HepG2 (cell line): Measurements from ENCODE around the gene OR1F1. TPM values are rescaled to one million over a fixed set of nuclear protein-coding genes. Genes with fewer than 3 reads are reported as not detected.

Experiments used
- ATAC-seq: fragments of 200-7000 bp; cut with Tn5 transposase; 3 replicates; pipeline ENCODE4 v1.9.1; 2020; ENCODE audit warnings: mild to moderate bottlenecking, moderate library complexity
- BruUV-seq: library from RNA; stranded (reverse); fragments of 400-500 nt; replicated peaks from 2 replicates; lab custom pipeline; 2021; lab: Mats Ljungman, UMichigan
- CTCF ChIA-PET: fragments of 300-600 bp; formaldehyde crosslinking; extraction: SDS; loops from one replicate; lab custom pipeline; 2021; ENCODE audit warnings: low total read pairs, inconsistent platforms, low intra/inter-chr PET ratio; lab: Yijun Ruan, JAX
- POLR2A ChIA-PET: fragments of 350-600 bp; sonication (Branson Sonifier 250); formaldehyde crosslinking; loops from one replicate; lab custom pipeline; 2020; ENCODE audit warnings: antibody characterized with exemption, inconsistent platforms; lab: Yijun Ruan, JAX
- DNase-seq: peaks from one replicate; pipeline ENCODE4 v3.0.0-alpha.2; 2015; ENCODE audit warnings: low spot score
- FAIRE-seq: peaks from 3 replicates; lab custom pipeline; 2011; peaks lifted over from hg19 to GRCh38; lab: Jason Lieb, UNC
- H2AFZ ChIP-seq: one replicate; pipeline ENCODE4 v1.6.1; 2011; ENCODE audit warnings: low read length, inconsistent platforms
- H3K27ac ChIP-seq: fragments of 300-600 bp; 3 replicates; pipeline ENCODE4 v1.8.0; 2011; ENCODE audit warnings: mixed run types, mild to moderate bottlenecking, mixed read lengths, low read length, inconsistent platforms; ENCODE audit not compliant: insufficient read depth; ENCODE audit errors: extremely low read length
- H3K27me3 ChIP-seq, 2 experiments: fragments of 200-600 bp in 1 of 2; 2 replicates in 1 of 2; 3 replicates in 1 of 2; pipeline versions ENCODE4 v1.6.0 to v1.8.0; 2011; ENCODE audit warnings: low read length in 2 of 2, mild to moderate bottlenecking in 2 of 2, moderate library complexity in 2 of 2, inconsistent platforms in 1 of 2; ENCODE audit not compliant: insufficient read depth in 2 of 2, control insufficient read depth in 1 of 2
- H3K36me3 ChIP-seq, 2 experiments: fragments of 200-600 bp in 1 of 2; replicated peaks in 1 of 2; 2 replicates in 1 of 2; 3 replicates in 1 of 2; pipeline versions ENCODE4 v1.5.1 to v1.8.0; 2011; ENCODE audit warnings: low read length in 2 of 2, inconsistent platforms in 1 of 2; ENCODE audit not compliant: insufficient read depth in 2 of 2, control insufficient read depth in 1 of 2
- H3K4me1 ChIP-seq: 2 replicates; pipeline ENCODE4 v1.5.1; 2012; ENCODE audit warnings: low read length, inconsistent platforms; ENCODE audit not compliant: insufficient read depth
- H3K4me2 ChIP-seq: 2 replicates; pipeline ENCODE4 v1.6.0; 2011; ENCODE audit warnings: low read depth, low read length, inconsistent platforms
- H3K4me3 ChIP-seq, 3 experiments: fragments of 200-600 bp in 1 of 3; sonication (generic), shearing (Covaris generic) in 1 of 3; replicated peaks in 1 of 3; 2 replicates each; pipeline ENCODE4 v1.5.1; 2011 to 2016; ENCODE audit warnings: low read length in 3 of 3, inconsistent platforms in 2 of 3, low read depth in 2 of 3, mild to moderate bottlenecking in 2 of 3, control low read depth in 1 of 3, mixed read lengths in 1 of 3; ENCODE audit not compliant: insufficient read depth in 1 of 3
- H3K79me2 ChIP-seq: one replicate; pipeline ENCODE4 v1.6.1; 2011; ENCODE audit warnings: low read length, inconsistent platforms; ENCODE audit not compliant: insufficient read depth
- H3K9ac ChIP-seq: 2 replicates; pipeline ENCODE4 v1.6.0; 2011; ENCODE audit warnings: mild to moderate bottlenecking, low read depth, low read length, inconsistent platforms; ENCODE audit not compliant: insufficient read depth
- H3K9me3 ChIP-seq: 2 replicates; pipeline ENCODE4 v1.5.1; 2012; ENCODE audit warnings: mild to moderate bottlenecking, low read length
- H4K20me1 ChIP-seq: 2 replicates; pipeline ENCODE4 v1.6.0; 2011; ENCODE audit warnings: inconsistent platforms, mild to moderate bottlenecking, low read length, moderate library complexity; ENCODE audit not compliant: insufficient read depth
- AGO2 ChIP-seq: fragments of 200-400 bp; formaldehyde crosslinking; optimal IDR thresholded peaks from 2 replicates; pipeline ENCODE3; 2017; ENCODE audit warnings: mild to moderate bottlenecking, low read depth, low read length, moderate library complexity
- GLI4 ChIP-seq: sonication (generic); formaldehyde crosslinking; IDR thresholded peaks from 2 replicates; pipeline ENCODE4 v1.5.1; 2020; ENCODE audit warnings: missing genetic modification reagents, mild to moderate bottlenecking, moderate library complexity, borderline replicate concordance
- GPBP1L1 ChIP-seq: sonication (generic); formaldehyde crosslinking; IDR thresholded peaks from 2 replicates; pipeline ENCODE4 v1.5.0; 2020; ENCODE audit warnings: mild to moderate bottlenecking, missing genetic modification reagents
- HNF1A ChIP-seq, 2 experiments: sonication (generic) in 1 of 2; formaldehyde crosslinking in 1 of 2; IDR thresholded peaks; 2 replicates each; pipeline versions ENCODE4 v1.4.0 to v1.6.1; 2016 to 2020; ENCODE audit warnings: borderline replicate concordance in 1 of 2, low read depth in 1 of 2, mild to moderate bottlenecking in 1 of 2, missing genetic modification reagents in 1 of 2
- HOXA7 ChIP-seq: sonication (generic); formaldehyde crosslinking; IDR thresholded peaks from 2 replicates; pipeline ENCODE4 v1.8.1; 2022; ENCODE audit warnings: mild to moderate bottlenecking, missing genetic modification reagents, moderate library complexity
- JARID2 ChIP-seq: sonication (generic); formaldehyde crosslinking; IDR thresholded peaks from 2 replicates; pipeline ENCODE4 v1.8.1; 2023; ENCODE audit warnings: missing genetic modification reagents, inconsistent platforms; ENCODE audit not compliant: insufficient replicate concordance
- NCOA5 ChIP-seq: sonication (generic); formaldehyde crosslinking; IDR thresholded peaks from 2 replicates; pipeline ENCODE4 v1.4.0; 2020; ENCODE audit warnings: missing genetic modification reagents
- ZBTB14 ChIP-seq: sonication (generic); formaldehyde crosslinking; IDR thresholded peaks from 2 replicates; pipeline ENCODE4 v1.4.0; 2020; ENCODE audit warnings: missing genetic modification reagents
- ZFP41 ChIP-seq: sonication (generic); formaldehyde crosslinking; IDR thresholded peaks from 2 replicates; pipeline ENCODE4 v1.4.0; 2020; ENCODE audit warnings: mild to moderate bottlenecking, missing genetic modification reagents, borderline replicate concordance
- ZIK1 ChIP-seq: sonication (generic); formaldehyde crosslinking; IDR thresholded peaks from 2 replicates; pipeline ENCODE4 v1.5.0; 2020; ENCODE audit warnings: mild to moderate bottlenecking, low read depth, missing genetic modification reagents, borderline replicate concordance
- ZNF18 ChIP-seq: sonication (generic); formaldehyde crosslinking; IDR thresholded peaks from 2 replicates; pipeline ENCODE4 v1.8.0; 2022; ENCODE audit warnings: mild to moderate bottlenecking, missing genetic modification reagents; ENCODE audit not compliant: insufficient replicate concordance
- ZNF550 ChIP-seq: sonication (generic); formaldehyde crosslinking; IDR thresholded peaks from 2 replicates; pipeline ENCODE4 v1.4.0; 2020; ENCODE audit warnings: mild to moderate bottlenecking, missing genetic modification reagents, borderline replicate concordance
- WGBS: methylation state at CpG from one replicate; pipeline ENCODE4 v1.1.6; 2017; ENCODE audit warnings: low lambda C conversion rate; 5-methylcytosine and 5-hydroxymethylcytosine counted together
- in situ Hi-C: cut with HindIII; loops from 2 replicates; pipeline ENCODE4 v1.10.0; 2017; ENCODE audit warnings: low pct_unique_long_range_greater_than_20kb; ENCODE audit not compliant: extremely low pct_ligation_motif_present
- intact Hi-C: fragments of 100-400 bp; cut with micrococcal nuclease; formaldehyde crosslinking; loops from one replicate; pipeline ENCODE4 v1.10.0; 2022; ENCODE audit not compliant: unreplicated experiment
- polyA plus RNA-seq, 8 experiments: library from polyadenylated mRNA; depleted of rRNA in 3 of 8; stranded (reverse) in 7 of 8; unstranded in 1 of 8; fragments of >200 nt; fragmentation: Illumina TruSeq in 4 of 8; extraction: Trizol in 4 of 8; gene quantifications; 2 replicates each; pipeline versions ENCODE4 v1.2.1 to v1.2.3, GENCODE V29; 2011 to 2016; ENCODE audit warnings: low read depth in 4 of 8, missing spikeins in 1 of 8, mixed read lengths in 1 of 8; ENCODE audit not compliant: insufficient read depth in 1 of 8
- total RNA-seq, 5 experiments: library from RNA; depleted of rRNA; stranded (reverse); fragments of >200 nt; fragmentation: Illumina TruSeq; extraction: Trizol; gene quantifications; 2 replicates each; pipeline ENCODE4 v1.2.3, GENCODE V29; 2016; ENCODE audit warnings: low read depth in 1 of 5

OR1F1 gene
- total and polyA plus RNA-seq, 2 of the 13 experiments (the other 11 are each of a cell fraction or from before 2014, with no cell fraction given), result 0.90 TPM; not detected in 1

- ChIA-PET POLR2A (interaction anchor here (1.2 to 3.0 kb wide), 4 partner anchors 9 to 78 kb away, joined by 3 to 22 read pairs (median 6); no protein-coding TSS in a partner anchor), CTCF (no interaction called here)
- Histone ChIP-seq H3K9ac (peak overlapping the region; percentile 57), H2AFZ (peak overlapping the region; percentile 67), H3K4me2 (peak overlapping the region; percentile 88), H3K4me1 (peaks cover 43% of the 10 kb centered on the region), H3K27me3 (no peaks in the 10 kb centered on the region), H3K79me2 (no peaks in the 10 kb centered on the region), H3K36me3 (no peaks in the 10 kb centered on the region), H4K20me1 (no peaks in the 10 kb centered on the region), H3K9me3 (no peaks in the 10 kb centered on the region), H3K4me3 (peak overlapping the region; percentile 72 to 91 (median 76)), H3K27ac (peak overlapping the region; percentile 40)
- ATAC-seq (peak; percentile 26), FAIRE-seq (no peak), DNase-seq (peak; percentile 60)
- WGBS, result 15% methylated on average over 47 of the region's 61 CpGs
- no TSS peak for BruUV-seq
- in situ Hi-C loops, result no loop called here
- intact Hi-C loops, result loop anchor here (5.0 kb wide), 1 partner anchor 37 kb away; no protein-coding TSS in a partner anchor
- no peak for TF ChIP-seq ZIK1 (CRISPR knock-in tag)
- TF ChIP-seq GPBP1L1 (CRISPR knock-in tag), result no peak
- no peak for TF ChIP-seq ZNF18 (CRISPR knock-in tag)
- TF ChIP-seq NCOA5 (CRISPR knock-in tag), result no peak
- TF ChIP-seq ZFP41 (CRISPR knock-in tag), result 0 out of 2 replicates have a peak, but pooled peaks have one; percentile 19
- no peak for TF ChIP-seq ZNF550 (CRISPR knock-in tag)
- TF ChIP-seq JARID2, result peak; percentile 14
- TF ChIP-seq HNF1A (IDR thresholded peaks at IDR 0.05; ENCODE audit: low read depth), result 0 out of 2 replicates have a peak, but pooled peaks have one; percentile 27
- no peak for TF ChIP-seq HNF1A (CRISPR knock-in tag; IDR thresholded peaks at IDR 0.05; ENCODE audit: borderline replicate concordance)
- no peak for TF ChIP-seq AGO2
- peak; percentile 68; the same call in 1 of the 2 replicates for TF ChIP-seq GLI4 (CRISPR knock-in tag)
- TF ChIP-seq HOXA7 (CRISPR knock-in tag), result no peak
- TF ChIP-seq ZBTB14 (CRISPR knock-in tag), result no peak
These were observed 1.2 kb downstream of the OR1F1 start for GRCh38 chr16:3188925-3189825.
